GM19035 (cell line): ENCODE results near the gene PPP2R3B.
A peak's percentile ranks its signal among the peaks of the same experiment; 100 is the strongest.
"Not testable (repeated sequence)": the region's sequence is repeated elsewhere in the genome, so short reads cannot be mapped to it uniquely, and the experiment has no call there.

ENCODE experiments used
- ATAC-seq: cut with Tn5 transposase; IDR thresholded peaks from one replicate; pipeline ENCODE4 v1.9.1; 2021; ENCODE audit not compliant: unreplicated experiment

The PPP2R3B gene

GRCh38 chrX:410296-410695, 23.6 kb upstream of the PPP2R3B start:
- no peak for ATAC-seq

DNA sequence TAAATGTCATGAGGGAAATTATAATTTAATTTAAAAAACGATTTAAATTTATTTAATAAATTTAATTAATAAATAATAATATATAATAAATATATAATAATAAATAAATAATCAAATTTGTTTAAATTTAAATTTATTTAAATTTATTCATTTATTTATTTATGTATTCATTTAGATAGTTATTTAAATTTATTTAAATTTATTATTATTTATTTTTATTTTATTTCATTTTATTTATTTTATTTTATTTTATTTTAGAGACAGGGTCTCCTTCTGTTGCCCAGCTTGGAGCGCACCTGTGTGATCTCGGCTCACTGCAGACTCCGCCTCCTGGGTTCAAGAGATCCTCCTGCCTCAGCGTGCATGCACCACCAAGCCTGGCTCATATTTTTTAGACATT, 18.4 kb upstream of the PPP2R3B start:
- no peak for ATAC-seq

DNA sequence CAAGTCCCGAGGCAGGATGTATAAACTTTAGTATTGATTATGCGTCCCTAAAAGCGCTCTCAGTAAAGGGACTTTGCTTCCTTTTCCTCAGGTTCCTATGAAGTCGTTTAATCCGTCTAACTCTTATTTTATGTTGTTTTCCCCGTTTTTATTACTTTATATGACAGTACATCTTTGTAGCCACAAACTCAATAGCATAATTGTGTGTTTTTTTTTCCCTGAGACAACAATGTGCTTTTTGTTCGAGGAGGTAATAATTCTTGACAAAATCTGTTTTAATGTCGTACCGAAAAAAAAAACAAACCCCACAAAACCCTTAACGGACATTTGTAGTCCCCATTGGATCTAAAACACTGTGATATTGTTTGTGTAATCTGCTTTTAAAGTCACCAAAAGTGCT, 17.9 kb upstream of the PPP2R3B start:
- ATAC-seq = no peak

- ATAC-seq = no peak
These were observed 16.1 kb upstream of the PPP2R3B start for GRCh38 chrX:402857-403256.

GRCh38 chrX:400258-400657, 13.6 kb upstream of the PPP2R3B start:
- no peak for ATAC-seq

- ATAC-seq = no peak
These were observed 10.9 kb upstream of the PPP2R3B start for GRCh38 chrX:397575-397974.

DNA sequence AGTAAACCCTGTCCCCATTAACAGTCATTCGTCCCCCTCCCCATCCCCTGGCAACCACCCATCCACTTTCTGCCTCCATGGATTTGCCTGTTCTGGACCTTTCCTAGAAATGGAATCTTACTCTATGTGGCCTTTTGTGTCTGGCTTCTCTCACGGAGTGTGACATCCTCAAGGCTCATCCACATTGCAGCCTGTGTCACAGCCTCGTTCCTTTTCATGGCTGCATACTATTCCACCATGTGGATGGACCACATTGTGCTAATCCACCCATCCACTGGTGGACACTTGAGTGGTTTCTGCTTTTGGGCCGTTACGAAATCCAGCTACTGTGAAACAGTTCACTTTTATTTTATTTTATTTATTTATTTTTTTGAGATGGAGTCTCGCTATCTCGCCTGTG, 8.1 kb upstream of the PPP2R3B start:
- ATAC-seq = no peak

DNA sequence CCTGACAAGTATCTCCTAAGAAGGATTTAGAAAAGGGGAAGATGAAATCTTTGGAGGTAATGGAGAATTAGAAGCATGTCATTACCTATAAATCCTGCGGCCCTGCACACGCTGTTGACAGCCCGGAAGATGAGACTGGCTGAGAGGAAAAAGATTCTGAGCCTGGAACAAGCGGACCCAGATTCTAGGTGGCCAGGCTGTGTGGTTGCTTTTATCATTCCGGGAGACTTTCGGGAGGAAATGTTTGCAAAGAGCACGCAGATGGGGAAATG, 5.8 kb upstream of the PPP2R3B start:
- no peak for ATAC-seq

DNA sequence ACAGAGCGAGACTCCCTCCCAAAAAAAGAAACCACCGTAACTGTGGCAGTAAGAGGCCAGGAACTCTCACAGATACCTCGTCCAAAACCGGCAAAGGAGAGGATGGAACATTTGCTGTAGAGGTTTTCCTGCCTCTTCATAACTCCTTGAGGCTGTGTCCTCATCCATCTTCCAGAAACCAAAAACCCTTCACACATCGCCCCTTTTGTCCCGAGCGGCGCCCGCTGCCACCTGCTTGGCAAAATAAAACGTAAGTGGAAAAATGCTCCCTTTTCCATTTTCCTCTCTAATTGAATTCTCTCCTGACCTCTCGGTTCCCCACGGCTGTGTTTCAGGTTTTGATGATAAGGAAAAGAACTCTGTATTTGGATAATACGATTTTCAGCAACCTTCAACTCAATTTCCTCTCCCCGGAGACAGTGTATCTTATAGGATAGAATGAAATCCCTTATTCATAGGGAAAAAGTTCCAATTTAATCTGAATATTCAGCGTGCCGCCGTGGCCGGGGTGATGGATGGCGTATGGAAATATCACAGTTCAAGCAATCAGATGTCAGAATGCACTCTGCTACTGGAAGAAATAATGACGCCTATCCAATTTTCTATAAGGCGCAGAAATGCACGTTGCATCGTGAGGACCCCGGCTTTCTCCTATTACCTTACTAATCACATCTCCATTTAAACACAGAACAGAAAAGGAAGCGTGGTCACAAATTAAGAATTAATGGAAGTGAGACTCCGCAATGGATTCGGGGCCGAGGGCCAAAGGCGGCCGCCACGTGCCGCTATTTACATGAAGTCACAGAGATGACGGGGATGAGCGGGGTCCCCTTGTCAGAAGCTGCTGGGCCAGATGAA, 5.2 kb upstream of the PPP2R3B start:
- no peak for ATAC-seq

- ATAC-seq = no peak
These were observed 3.8 kb upstream of the PPP2R3B start for GRCh38 chrX:390459-390858.

- ATAC-seq = no peak
These were observed 2.3 kb upstream of the PPP2R3B start for GRCh38 chrX:389021-389441.

DNA sequence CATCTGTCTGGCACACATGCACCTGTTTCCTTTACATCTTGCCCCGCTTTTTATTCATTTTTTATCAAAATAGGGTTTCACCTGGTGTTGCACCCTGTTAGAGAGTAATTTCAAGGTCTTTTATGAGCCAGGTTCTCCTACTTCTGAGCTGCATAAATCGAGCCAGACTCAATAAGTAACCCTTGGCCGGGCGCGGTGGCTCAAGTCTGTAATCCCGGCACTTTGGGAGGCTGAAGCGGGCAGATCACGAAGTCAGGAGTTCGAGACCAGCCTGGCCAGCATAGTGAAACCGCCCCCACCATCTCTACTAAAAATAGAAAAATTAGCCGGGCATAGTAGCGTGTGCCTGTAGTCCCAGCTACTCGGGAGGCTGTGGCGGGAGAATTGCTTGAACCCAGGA, 1.0 kb upstream of the PPP2R3B start:
- ATAC-seq = no peak

DNA sequence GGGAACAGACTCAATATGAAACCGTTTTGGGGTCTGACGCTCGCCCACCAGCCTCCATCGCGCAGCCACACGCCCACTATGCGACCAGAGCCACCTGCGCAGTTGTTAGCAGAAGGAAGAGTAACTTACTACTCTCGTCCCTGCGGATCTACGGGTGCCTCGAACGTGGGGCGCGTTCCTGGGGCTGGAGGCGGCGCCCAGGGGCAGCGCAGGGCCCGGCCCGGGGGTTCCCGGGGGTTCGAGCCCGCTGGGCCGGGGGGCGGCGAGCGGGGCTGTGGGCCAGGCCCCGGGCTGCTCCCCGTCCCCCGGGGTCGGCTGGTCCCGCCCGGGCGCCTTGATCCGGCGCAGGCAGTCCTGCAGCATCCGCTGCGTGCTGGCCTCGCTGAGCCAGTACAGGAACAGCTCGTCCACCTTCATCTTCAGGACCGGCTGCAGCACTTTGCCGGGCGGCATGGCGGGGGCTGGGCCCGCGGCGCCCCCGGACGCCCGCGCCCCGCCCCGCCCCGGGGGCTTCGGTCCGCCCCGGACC, 404 bp downstream of the PPP2R3B start:
- ATAC-seq = peak; percentile 37

GRCh38 chrX:385736-386135, 971 bp downstream of the PPP2R3B start:
- not testable (repeated sequence) for ATAC-seq

DNA sequence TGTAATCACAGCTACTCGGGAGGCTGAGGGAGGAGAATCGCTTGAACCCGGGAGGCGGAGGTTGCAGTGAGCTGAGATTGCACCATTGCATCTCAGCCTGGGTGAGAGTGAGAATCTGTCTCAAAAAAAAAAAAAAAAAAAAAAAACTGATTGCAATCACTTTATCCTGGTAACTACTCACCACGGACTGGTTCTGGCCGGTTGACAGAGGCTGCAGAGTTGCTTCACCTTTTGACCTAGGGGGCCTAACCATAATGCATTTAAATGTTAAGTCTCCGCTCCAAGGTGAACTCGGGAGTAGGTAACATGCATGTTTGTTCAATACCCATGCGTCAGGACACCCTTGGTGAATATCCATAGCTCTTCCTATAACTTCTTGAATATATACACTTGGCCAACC, 1.8 kb downstream of the PPP2R3B start:
- ATAC-seq = no peak

DNA sequence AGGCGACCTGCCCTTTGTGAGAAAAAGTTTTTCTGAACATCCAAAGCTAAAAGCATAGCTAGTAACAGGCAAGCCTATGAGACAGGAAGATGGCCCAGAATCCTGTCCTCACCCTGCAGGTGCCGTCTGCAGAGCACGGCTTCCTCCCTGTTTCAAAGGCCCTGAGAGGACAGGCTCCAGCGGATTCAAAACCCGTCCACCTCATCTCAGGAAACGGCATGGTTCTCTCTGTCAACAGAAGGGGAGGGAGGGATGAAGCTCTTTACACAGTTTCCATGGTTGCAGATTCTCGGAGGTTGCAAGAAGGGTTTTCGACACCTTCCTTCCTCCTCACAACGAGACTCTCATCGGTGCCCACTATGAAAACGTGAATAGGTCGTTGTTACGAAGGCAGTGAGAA, 8.3 kb downstream of the PPP2R3B start:
- no peak for ATAC-seq

- ATAC-seq = not testable (repeated sequence)
These were observed 10.5 kb downstream of the PPP2R3B start for GRCh38 chrX:376206-376605.

GRCh38 chrX:375181-376036, 11.3 kb downstream of the PPP2R3B start:
- ATAC-seq = no peak

- no peak for ATAC-seq
These were observed 12.1 kb downstream of the PPP2R3B start for GRCh38 chrX:374596-374995.

- ATAC-seq = no peak
These were observed 12.9 kb downstream of the PPP2R3B start for GRCh38 chrX:373641-374471.
